ENCODE results near the gene TCEA3.

The TCEA3 gene

DNA sequence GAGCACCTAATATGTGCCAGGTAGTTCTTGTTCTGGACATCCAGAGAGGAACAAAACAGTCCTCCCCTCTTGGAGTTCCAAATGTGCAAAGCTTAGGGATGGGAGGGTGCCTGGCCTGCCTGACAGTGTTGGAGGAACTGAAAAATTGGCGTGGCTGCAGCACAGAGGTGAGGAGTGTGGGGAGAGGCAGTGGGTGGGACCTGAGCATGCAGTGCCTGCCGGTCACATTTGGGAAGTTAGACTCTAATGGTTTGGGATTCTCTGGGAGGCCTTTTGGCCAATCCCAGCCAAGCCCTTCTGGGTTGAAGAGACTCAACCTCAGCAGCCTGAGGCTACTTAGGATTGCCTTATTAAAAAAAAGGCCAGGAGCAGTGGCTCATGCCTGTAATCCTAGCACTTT, 2.3 kb upstream of the TCEA3 start:
- no peak for TF ChIP-seq CTCF (IDR thresholded peaks at IDR 0.05; ENCODE audit: extremely low read depth, missing control alignments)
- DNase-seq (ENCODE audit: low spot score), result no peak

GRCh38 chr1:23425193-23425494, 596 bp upstream of the TCEA3 start:
- no peak for DNase-seq (ENCODE audit: low spot score)
- TF ChIP-seq CTCF (IDR thresholded peaks at IDR 0.05; ENCODE audit: extremely low read depth, missing control alignments), result no peak

DNA sequence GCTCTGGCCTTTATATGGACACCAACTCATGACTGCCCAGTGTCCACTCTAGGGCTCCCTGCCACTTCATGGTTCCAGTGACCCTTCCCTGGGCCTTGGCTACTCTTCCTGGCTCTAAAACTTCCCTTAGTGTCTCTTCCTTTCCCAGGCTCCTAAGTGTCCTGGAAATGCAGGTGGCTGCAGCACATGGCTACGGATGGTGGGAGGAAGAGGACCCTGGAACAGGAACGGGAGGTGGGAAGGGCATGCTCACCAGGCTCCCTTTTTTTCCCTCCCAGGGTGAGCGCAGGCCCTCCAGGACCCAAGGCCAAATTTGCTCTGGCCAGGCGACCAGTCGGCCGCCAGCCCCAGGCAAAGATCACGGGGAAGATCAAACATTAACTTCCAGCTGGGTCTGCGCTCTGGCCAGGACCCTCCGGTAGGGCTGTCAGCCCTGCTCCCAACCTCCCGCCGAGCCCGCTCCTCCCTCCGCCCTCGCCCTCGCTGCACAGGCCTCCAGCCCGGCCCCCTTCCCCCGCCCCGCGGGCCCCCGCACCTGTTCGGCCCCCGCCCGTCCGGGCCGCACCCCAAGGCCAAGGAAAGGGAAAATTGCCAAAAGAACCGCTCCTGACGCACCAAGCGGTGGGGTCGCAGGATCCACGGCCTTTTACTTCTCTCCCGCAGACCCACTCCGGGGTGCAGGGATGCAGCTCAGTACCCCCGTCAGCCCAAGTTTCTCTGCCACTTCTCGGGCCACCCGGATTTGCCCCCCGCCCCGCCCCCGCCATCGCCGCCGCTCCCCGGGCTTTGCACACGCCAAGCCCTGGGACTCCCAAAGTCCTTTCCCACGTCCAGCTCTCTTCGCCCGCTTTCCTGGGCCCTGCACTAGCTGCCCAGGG, 894 bp downstream of the TCEA3 start:
- TF ChIP-seq CTCF (IDR thresholded peaks at IDR 0.05; ENCODE audit: extremely low read depth, missing control alignments), result no peak
- no peak for DNase-seq (ENCODE audit: low spot score)

DNA sequence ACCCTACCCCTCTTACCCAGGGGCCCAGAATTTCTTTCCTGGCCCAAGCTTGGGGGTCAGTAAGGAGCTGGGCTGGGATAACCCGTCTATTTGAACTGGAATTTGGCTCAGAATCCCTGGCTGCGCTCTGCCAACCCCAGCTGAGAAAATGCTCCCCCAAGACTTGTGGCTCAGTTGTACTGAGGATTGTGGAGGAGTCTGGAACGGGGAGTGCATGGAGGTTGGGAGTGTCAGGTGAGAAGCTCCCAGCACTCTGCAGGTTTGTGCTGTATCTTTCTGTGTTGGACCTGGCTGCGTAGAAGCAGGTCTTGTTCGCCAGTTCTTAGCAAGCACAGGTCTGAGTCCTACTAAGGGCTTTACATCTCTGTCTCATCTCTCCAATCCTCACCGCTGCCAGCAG, 1.6 kb downstream of the TCEA3 start:
- no peak for TF ChIP-seq CTCF (IDR thresholded peaks at IDR 0.05; ENCODE audit: extremely low read depth, missing control alignments)

GRCh38 chr1:23422241-23422877, 2.2 kb downstream of the TCEA3 start:
- no peak for TF ChIP-seq CTCF (IDR thresholded peaks at IDR 0.05; ENCODE audit: extremely low read depth, missing control alignments)
- no peak for DNase-seq (ENCODE audit: low spot score)

More for the DNA sequence above, 1.6 kb downstream of the TCEA3 start:
- no peak for DNase-seq (ENCODE audit: low spot score)

- TF ChIP-seq CTCF (IDR thresholded peaks at IDR 0.05; ENCODE audit: extremely low read depth, missing control alignments), result no peak
- no peak for DNase-seq (ENCODE audit: low spot score)
These were observed 2.8 kb downstream of the TCEA3 start for GRCh38 chr1:23421753-23422240.

DNA sequence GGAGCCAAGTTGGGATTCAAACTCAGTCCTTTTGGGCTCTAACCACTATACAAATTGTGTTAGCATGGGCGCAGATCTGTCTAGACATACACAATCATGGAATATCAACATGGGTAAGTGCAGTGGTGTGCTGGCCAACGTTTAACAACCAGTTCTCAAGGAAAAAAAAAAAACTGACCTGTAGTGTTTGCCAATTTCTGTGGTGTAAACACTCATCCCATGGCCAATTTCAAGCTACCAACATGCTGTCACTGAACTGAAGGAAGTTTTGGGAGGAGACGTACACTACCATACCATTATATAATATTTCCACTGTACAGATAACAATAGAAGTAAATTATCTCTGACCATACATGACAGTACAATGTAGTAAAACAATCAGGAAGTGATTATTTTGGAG, 3.2 kb downstream of the TCEA3 start:
- no peak for TF ChIP-seq CTCF (IDR thresholded peaks at IDR 0.05; ENCODE audit: extremely low read depth, missing control alignments)
- no peak for DNase-seq (ENCODE audit: low spot score)

All from GM20000 (cell line).